SHP77 (cell line): ENCODE results near the gene MAG.

ENCODE experiments used
- DNase-seq, 2 experiments: peaks; one replicate each; lab custom pipeline; 2025; lab: John Stamatoyannopoulos, UW

The MAG gene, protein sequence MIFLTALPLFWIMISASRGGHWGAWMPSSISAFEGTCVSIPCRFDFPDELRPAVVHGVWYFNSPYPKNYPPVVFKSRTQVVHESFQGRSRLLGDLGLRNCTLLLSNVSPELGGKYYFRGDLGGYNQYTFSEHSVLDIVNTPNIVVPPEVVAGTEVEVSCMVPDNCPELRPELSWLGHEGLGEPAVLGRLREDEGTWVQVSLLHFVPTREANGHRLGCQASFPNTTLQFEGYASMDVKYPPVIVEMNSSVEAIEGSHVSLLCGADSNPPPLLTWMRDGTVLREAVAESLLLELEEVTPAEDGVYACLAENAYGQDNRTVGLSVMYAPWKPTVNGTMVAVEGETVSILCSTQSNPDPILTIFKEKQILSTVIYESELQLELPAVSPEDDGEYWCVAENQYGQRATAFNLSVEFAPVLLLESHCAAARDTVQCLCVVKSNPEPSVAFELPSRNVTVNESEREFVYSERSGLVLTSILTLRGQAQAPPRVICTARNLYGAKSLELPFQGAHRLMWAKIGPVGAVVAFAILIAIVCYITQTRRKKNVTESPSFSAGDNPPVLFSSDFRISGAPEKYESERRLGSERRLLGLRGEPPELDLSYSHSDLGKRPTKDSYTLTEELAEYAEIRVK

DNA sequence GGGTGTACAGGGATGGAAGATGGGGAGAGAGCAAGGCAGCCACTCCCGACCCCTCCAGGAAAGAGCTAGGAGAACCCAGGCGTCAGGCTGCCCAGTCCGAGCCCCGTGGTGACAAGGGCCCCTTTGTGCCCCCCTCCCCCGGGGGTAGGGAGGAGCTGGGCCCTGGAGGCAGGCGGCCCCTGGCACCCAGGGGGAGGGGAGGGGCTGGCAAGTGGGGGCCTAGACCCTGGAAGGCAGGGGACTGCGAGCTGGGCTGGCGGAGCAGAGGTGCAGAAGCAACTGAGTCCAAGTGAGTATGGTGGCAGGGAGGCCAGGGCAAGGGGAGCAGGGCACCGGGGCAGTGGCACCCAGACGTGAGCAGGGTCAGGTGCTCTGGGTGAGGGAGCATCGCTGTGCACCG, at the start of gene MAG:
Gene MAG, plus strand, starts transcription at position 246 of the 400 bp plus-strand sequence. CDS start 3,248 bp downstream, outside the sequence.
- DNase-seq = no peak

DNA sequence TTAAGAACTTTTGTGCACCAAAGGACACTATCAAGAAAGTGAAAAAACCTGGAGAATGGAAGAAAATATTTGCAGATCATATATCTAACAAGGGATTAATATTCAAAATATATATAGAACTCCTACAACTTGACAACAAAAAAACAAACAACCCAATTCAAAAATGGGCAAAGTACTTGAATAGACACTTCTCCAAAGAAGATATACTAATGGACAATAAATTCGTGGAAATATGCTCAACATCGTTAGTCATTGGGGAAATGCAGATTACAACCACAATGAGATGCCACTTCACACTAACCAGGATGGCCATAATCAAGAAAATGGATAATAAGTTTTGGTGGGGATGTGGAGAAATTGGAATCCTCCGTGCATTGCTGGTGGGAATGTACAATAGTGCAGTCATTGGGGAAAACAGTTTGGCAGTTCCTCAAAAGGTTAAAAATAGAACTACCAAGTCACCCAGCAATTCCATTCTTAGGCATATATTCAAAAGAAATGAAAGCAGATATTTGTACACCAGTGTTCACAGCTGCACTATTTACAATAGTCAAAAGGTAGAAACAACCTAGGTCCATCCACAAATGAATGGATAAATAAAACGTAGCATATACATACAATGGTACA, 45.4 kb upstream of the MAG start:
- DNase-seq = no peak

DNA sequence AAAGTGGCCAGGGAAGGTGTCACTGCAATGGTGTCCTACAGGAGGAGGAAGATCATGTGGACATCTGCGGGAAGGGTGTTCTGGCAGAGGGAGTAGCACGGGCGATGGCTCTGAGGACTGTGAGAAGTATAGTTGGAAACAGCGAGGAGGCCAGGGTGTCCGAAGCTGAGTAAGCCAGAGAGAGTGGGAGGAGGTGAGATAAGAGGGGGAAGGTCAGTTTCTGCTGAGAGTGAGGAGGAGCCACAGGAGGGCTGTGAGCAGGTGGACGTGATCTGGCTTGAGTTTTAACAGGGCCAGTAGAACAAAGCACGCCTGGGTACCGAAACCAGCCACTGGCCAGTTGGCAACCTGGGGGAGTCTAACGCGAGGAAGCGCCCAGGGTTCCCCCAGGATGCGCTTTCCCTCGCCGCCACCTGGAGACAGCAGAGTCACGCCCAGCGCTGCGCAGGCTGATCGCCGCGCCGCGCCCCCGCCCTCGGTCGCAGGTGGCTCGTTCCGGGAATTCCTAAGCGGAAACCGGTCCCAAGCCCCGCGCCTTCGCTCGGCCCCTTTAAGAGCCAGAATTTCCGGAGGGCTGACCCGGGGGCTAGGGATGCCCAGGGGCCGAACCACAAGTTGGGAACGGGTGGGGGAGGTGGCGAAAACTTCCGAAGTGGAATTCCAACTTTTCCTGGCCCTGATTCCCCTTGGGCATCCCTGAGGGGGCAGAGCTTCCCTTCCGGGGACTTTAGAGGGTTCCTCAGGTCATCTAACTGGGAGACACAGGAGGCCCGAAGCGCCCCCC, 44.2 kb upstream of the MAG start:
- peak in 1 of 2 experiments; percentile 9 for DNase-seq

DNA sequence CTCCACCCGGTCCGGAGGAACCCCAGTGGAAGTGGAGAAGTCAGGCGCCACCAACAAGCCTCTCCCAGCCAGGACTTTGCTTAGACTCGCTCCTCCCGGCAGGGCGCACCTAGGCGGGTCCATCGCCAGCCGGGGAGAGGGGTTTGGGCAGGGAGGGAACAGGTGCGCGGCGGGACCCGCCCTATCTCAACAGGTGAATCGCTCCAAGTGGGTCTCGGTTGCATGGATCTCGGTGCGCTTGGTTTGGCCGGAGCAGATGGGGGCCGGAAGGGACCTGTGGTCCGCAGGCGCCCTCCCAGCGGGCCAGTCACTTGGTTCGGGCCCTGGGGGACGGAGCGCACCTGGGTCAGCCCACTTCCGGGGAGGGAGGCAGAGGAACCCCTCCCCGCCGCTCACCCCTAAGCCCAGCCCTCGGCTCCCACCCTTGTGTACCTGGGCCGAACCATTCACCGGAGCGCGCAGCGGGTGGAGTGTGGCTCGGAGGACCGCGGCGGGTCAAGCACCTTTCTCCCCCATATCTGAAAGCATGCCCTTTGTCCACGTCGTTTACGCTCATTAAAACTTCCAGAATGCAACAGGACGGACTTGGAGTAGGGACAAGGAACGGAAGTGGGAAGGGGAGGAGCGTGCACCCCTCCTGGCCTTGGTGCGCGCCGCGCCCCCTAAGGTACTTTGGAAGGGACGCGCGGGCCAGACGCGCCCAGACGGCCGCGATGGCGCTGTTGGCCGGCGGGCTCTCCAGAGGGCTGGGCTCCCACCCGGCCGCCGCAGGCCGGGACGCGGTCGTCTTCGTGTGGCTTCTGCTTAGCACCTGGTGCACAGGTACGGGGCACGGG, 43.4 kb upstream of the MAG start, which contains the start of gene LSR:
Gene LSR, plus strand, starts transcription at position 693 of the 836 bp plus-strand sequence. Its CDS starts 21 bp downstream, at position 714.
- no peak for DNase-seq

DNA sequence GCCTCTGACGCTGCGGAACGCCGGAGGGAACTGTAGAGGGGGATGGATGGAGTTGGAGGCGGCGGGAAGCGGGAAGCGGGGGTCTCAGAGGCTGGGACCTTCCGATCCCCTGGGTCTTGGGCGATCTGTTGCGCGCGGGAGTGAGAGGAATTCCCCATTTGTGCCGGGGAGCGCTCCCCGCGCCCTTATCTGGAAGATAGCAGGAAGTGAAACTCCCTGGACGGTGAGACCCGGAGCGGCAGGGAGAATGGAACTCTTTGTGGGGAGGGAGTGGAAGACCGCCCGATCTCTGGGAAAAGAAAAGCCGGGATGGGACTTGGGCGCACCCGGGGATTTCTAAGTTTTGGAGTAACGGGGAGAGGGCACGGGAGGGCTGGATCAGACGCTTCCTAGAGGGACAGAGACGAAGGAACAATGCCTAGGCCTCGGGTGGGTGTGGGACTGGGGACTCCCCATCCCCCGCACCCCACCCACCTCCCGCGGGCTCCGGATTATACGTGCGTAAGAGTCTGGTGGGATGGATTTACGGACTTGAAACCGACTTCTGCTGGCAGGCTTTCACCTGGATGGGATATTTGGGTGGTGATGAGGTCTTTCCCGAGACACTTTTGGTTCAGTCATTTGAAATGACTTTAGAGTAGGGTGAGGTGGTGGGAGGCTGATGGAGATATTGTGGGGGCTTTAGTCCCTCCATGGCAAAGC, 42.7 kb upstream of the MAG start:
- DNase-seq = no peak

DNA sequence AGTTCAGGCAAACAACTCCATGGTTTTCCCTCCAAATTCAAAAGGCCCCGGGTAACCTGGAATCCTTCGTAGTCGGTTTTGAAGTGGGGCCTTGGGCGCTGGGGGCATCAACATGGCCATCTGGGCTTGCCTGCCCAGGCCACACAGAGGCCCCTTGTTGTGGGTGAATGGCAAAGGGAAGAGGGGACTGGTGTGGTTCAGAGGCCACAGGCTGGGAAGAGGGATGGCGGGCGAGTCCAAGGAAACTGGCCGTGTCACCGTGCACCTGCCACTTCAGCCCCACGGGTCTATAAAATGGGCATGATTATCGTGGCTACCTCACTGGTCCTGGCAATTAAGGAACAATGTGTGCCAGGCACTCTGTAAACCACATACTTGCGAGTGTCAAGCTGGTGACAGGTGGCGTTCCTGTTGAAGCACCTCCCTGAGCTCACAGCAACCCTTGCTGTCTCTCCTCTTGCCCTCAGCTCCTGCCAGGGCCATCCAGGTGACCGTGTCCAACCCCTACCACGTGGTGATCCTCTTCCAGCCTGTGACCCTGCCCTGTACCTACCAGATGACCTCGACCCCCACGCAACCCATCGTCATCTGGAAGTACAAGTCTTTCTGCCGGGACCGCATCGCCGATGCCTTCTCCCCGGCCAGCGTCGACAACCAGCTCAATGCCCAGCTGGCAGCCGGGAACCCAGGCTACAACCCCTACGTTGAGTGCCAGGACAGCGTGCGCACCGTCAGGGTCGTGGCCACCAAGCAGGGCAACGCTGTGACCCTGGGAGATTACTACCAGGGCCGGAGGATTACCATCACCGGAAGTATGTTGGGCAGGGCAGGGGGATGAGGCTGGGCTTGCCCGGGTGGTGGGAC, 41.9 kb upstream of the MAG start:
- DNase-seq = no peak

DNA sequence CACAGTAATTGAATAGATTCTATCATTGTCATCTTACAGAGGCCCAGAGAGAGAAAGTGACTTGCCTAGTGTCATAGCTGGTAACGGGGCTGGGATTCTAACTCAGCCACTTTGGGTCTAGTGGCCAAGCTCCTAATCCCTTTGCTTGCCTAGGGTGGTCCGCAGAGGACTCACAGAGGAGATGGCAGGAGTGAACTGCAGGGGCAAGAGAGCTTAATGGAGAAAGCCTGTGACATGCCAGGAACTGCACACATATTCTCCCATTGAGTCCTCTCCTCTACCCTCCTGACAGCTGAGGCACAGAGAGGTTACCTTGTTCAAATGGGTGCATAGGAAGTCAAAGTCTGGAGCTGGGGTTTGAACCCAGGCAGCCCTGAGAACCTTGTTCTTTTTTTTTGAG, 40.5 kb upstream of the MAG start:
- no peak for DNase-seq

DNA sequence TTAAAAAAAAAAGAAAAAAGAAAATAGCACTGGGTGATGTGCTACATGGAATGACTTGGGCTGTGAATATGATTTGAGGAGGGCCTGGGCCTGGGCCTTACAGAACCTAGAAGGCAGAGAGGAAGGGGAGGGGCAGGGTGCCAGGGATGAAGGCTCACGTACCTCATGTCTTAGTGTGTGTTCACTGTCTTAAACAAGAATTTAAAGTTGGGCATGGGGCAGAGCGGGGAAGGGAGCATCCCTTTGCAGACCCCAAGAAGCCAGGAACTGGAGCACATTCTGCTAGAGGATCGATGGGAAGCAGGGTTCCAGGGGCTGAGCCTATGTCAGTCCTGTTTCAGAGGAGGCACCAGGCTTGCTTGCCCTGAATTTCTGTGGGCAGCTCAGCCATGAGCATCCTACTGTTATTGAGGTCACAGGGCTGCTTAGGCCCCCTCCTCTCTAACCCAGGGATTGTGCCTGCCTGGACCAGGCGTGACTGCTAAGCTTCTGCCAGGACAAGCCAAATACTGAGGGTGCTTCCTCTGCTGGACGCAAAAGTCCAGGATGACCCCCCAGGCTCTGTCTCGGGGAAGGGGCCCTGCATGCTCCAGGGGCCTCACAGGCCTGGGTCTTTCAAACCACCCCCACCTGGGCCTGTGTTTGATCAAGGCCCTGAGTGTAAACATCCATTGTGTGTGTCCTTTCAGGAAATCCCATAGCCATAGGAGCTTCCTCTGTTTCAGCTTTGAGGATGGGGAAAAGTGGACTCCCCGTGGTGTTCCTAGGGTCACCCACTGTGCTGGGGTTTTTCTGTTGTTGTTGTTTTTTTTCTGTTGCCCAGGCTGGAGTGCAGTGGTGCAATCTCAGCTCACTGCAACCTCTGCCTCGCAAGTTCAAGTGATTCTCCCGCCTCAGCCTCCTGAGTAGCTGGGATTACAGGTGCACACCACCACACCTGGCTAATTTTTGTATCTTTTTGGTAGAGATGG, 38.4 kb upstream of the MAG start:
- no peak for DNase-seq

DNA sequence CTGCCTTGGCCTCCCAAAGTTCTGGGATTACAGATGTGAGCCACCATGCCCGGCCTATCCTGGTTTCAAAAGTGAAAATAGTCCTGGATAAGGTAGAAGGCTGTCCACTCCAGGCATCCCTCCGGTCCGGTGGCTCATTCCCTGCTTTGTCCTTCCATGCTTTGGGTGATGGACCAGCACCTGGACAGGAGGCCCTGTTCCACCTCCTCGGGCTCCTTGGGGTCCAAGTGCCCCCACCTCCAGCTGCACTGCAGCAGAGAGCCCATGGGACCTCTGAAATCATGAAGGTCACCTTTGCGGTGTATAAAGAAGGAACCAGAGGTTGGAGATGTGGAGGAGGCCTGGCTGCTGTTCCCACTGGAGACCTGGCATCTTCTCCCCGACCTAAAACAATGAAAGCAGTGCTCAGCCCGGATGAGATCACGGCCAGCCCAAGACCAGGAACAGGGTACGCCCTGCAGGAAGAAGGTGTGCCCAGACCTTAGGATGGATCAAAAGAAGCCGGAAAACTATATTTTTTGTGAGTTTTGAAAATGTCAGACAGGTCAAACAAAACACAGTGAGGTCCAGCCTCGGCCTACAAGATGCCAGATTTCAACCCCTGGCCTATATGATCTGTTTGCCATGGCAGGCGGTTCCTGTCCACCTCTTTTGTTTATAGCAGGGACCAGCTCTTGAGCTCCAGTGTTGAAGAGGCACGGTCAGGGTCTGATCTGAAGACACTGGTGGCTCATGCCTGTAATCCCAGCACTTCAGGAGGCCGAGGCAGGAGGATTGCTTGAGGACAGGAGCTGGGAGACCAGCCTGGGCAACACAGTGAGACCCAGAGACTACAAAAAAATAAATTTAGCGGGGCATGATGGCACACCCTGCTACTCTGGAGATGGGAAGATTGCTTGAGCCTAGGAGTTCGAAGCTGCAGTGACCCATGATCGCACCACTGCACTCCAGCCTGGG, 37.3 kb upstream of the MAG start:
- no peak for DNase-seq

DNA sequence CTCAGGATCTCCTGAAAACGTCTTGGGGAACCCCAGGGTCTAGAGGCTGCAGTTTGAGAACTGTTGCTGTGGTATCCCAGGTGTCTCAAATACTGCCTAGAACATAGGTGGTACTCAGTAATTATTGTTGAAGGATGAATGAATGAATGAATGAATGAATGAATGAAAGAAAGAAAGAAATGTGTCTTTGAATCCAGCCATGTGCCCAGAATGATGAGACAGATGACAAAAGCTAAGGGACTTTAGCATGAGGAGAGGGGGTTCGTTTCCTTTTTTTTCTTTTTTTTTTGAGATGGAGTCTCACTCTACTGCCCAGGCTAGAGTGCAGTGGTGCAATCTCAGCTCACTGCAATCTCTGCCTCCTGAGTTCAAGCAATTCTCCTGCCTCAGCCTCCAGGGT, 35.4 kb upstream of the MAG start:
- no peak for DNase-seq

DNA sequence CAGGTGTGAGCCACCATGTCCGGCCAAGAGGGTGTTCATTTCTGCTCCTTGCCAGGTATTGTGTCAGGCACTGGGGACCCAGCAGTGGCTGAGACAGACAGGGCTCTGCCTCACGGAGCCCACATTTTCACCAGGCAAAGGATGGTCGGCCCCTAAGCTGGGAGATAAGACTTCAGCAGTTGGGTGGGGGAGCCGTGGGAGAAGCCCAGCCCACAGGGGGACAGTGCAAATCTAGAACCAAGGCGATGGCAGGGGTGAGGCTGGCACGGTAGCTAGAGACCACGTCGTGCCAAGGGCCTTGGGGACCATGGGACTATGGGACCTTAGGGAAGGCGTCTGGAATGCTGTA, 34.9 kb upstream of the MAG start:
- no peak for DNase-seq

DNA sequence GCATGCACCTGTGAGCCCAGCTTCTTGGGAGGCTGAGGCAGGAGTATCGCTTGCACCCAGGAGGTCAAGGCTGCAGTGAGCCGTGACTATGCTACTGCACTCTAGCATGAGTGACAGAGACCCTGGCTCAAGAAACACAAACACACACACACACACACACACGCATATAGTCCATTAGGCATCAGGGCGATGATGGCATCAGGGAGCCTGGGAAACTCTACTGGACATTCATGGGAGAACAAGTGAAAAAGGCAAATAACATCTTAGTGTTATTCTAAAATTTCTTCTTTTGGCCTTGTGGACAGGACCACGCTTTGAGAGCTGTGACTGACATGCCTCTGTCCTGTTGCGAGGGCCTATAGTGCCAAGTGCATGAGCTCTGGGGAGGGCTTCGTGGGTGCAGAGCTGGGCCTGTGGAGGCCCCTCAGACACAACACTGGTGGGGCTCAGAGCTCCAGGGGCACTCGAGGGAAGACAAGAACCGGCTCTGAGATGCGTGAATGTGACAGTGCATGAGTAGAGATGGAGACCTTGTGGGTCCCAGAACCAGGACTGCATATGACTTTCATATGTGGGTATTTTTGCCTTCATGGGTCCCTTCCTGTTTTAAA, 31.2 kb upstream of the MAG start:
- DNase-seq = no peak

DNA sequence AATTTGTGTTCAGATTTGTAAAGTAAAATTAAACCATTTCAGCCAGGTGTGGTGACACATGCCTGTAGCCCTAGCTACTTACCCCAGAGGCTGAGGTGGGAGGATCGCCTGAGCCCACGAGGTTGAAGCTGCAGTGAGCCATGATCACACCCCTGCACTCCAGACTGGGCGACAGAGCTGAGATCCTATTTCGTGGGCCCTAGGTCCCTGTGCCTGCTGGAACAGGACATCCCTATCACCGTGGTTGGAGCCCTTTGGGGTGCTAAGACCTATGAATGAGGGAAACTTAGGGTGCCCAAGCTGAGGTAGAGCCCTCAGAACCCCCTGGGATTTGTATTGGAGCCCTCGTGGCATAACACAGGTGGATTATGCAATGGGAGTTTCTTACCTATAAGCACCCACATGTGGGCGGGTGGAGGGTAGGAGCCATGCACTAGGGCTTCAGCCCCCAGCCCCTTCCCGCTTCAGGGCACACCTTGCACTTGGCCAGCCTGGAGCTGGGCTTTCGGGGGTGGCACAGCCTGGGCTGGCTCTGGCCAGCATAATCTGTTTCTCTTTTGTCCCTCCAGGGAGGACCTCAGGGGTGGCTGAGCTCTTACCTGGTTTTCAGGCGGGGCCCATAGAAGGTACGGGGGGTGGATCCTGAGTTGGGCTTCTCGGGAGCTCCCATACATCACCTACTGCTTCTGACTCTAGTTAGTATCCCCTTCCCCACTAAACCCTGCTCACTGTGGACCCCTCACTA, 30.4 kb upstream of the MAG start:
- no peak for DNase-seq

DNA sequence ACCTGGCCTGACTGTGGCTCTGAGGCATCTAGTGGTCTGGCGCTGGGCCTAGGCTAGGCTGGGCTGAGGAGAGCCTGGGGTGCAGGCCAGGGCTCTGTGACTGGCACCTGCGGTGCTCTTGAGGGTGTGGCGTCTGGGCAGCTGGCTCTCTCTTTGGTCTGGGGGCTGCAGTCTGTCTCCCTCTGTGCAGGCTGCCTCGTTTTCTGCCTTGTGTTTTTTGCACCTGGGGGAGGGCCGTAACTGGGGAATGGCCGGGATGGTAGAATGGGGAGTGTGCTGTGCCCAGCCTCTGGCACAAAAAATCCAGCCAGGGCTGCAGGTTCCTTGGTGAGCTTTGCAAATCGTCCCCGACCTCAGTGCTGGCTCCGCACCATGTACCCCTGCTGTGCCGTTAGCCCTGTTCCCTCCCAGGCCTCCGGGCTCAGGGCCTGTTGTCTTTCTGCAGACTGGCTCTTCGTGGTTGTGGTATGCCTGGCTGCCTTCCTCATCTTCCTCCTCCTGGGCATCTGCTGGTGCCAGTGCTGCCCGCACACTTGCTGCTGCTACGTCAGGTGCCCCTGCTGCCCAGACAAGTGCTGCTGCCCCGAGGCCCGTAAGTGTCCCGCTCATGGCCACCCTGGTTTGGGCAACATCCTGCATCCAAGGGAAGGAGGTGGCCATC, 29.7 kb upstream of the MAG start:
- no peak for DNase-seq

DNA sequence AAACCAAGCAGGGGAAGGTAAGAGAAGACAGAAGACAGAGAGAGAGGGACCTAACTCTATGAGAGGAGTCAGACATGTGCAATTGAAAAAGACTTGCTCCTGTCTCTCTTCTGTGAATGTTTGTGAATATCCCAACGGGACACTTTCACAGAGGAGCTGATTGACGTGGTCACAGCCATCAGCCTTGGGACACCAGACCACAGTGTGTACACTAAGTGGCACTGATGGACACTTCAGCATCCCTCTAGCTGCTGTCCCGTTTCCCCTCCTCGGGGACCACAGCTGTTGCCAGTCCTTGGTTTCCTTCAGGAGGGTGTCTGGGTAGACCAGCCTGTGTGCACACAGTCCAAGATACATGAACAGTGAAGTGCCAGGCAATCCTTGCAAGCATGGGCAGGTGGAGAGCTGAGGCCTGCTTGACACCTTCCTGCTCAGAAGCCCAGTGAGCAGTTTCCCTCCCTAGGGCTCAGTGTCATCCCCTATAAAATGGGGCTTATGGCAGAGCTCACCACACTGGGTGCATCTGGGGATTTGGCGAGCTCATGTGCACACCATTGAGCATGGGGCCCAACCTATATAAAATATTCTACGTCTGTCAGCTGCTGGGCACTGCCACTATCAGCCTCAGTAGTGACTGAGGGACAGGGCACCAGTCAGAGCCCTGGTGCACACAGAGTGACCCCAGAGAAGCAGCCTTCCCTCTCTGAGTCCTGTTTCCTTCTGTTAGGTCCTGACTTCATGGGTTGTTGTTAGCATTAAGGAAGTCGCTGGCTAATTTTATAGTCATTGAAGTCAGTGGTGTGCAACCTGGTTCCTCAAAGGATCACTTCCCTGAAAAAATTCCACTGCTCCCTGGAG, 27.5 kb upstream of the MAG start:
- DNase-seq = no peak
